ENCODE results near the gene NUCB1.

DNA sequence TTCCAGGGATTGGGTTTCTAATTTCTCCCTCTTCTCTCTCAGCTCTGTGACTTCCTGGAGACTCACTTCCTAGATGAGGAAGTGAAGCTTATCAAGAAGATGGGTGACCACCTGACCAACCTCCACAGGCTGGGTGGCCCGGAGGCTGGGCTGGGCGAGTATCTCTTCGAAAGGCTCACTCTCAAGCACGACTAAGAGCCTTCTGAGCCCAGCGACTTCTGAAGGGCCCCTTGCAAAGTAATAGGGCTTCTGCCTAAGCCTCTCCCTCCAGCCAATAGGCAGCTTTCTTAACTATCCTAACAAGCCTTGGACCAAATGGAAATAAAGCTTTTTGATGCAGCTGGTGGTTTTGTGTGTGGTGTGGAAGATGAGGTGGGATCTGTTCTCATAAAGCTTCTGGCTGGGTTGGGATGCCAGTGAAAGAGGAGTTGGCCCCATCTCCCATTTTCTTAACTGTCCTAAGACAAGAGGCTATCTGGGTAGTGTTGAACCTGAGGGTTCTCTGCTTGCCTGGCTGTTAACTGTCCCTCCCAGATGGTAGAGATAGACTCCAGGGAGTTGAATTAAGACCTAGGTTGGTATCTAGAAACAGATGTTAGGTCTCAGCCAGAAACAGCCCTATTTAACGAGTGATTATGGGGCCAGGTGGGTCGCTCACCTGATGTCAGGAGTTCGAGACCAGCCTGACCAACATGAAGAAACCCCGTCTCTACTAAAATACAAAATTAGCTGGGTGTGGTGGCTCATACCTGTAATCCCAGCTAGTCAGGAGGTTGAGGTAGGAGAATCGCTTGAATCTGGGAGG lies 66.6 kb downstream of the NUCB1 start:
- TF ChIP-seq, protein P1, sequence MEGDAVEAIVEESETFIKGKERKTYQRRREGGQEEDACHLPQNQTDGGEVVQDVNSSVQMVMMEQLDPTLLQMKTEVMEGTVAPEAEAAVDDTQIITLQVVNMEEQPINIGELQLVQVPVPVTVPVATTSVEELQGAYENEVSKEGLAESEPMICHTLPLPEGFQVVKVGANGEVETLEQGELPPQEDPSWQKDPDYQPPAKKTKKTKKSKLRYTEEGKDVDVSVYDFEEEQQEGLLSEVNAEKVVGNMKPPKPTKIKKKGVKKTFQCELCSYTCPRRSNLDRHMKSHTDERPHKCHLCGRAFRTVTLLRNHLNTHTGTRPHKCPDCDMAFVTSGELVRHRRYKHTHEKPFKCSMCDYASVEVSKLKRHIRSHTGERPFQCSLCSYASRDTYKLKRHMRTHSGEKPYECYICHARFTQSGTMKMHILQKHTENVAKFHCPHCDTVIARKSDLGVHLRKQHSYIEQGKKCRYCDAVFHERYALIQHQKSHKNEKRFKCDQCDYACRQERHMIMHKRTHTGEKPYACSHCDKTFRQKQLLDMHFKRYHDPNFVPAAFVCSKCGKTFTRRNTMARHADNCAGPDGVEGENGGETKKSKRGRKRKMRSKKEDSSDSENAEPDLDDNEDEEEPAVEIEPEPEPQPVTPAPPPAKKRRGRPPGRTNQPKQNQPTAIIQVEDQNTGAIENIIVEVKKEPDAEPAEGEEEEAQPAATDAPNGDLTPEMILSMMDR (IDR thresholded peaks at IDR 0.05), result no peak
- TF ChIP-seq POLR2A (IDR thresholded peaks at IDR 0.05), result no peak

All from Peyer's patch (tissue), 4 donors.